Lower leg skin (tissue), 3 donors: Measurements from ENCODE around the gene RAP1GAP2.

Experiments used
- POLR2A ChIP-seq, 2 donors: fragments of 450-650 bp; IDR thresholded peaks; one replicate each; pipeline ENCODE4 v1.6.1; 2016 to 2017; ENCODE audit warnings: antibody characterized with exemption in 2 of 2, mild to moderate bottlenecking in 1 of 2, moderate library complexity in 1 of 2
- TF ChIP-seq, protein P1 (sequence below), 3 donors: fragments of 450-650 bp; IDR thresholded peaks; one replicate each; pipeline ENCODE4 v1.5.1; 2016; ENCODE audit warnings: antibody characterized with exemption in 3 of 3, mild to moderate bottlenecking in 3 of 3, moderate library complexity in 2 of 3

DNA sequence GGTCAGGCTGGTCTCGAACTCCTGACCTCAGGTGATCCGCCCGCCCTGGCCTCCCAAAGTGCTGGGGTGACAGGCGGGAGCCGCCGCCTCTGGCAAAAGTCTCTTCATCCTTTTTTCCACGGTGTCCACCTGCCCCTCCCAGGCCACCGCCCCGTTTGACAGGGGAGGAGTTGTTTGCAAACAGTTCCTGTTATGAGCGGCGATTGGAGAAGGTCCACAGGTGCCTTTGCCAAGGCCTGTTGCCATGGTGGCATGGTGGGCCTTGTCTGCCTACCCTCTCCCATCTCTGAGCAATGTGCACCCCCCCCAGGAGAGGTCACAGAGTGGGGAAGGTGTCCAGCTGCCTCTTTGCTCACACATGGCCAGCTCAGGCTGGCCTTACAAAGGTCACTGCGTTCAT, 16.0 kb upstream of the RAP1GAP2 start:
- TF ChIP-seq, protein P1, sequence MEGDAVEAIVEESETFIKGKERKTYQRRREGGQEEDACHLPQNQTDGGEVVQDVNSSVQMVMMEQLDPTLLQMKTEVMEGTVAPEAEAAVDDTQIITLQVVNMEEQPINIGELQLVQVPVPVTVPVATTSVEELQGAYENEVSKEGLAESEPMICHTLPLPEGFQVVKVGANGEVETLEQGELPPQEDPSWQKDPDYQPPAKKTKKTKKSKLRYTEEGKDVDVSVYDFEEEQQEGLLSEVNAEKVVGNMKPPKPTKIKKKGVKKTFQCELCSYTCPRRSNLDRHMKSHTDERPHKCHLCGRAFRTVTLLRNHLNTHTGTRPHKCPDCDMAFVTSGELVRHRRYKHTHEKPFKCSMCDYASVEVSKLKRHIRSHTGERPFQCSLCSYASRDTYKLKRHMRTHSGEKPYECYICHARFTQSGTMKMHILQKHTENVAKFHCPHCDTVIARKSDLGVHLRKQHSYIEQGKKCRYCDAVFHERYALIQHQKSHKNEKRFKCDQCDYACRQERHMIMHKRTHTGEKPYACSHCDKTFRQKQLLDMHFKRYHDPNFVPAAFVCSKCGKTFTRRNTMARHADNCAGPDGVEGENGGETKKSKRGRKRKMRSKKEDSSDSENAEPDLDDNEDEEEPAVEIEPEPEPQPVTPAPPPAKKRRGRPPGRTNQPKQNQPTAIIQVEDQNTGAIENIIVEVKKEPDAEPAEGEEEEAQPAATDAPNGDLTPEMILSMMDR (IDR thresholded peaks at IDR 0.05) = no peak
- no peak for TF ChIP-seq POLR2A (IDR thresholded peaks at IDR 0.05)
